HEK293 (cell line): ENCODE data around the gene SLC39A3.

ENCODE experiments used
- ZNF138 ChIP-seq: fragments of 450-650 bp; formaldehyde crosslinking; IDR thresholded peaks from 2 replicates; pipeline ENCODE4 v1.5.1; 2016; ENCODE audit warnings: missing biosample characterization, missing genetic modification characterization, borderline replicate concordance
- ZNF274 ChIP-seq, 2 experiments: fragments of 200-500 bp in 1 of 2; fragments of 450-650 bp in 1 of 2; sonication (Bioruptor generic) in 1 of 2; formaldehyde crosslinking in 1 of 2; IDR thresholded peaks; 2 replicates each; pipeline versions ENCODE4 v1.5.1 to v1.6.1; 2014 to 2016; ENCODE audit warnings: borderline replicate concordance in 1 of 2, inconsistent platforms in 1 of 2, low read length in 1 of 2, missing biosample characterization in 1 of 2, missing genetic modification characterization in 1 of 2
- TF ChIP-seq, protein P1 (sequence below): fragments of 450-650 bp; formaldehyde crosslinking; IDR thresholded peaks from 2 replicates; pipeline ENCODE4 v1.5.1; 2016; ENCODE audit warnings: missing biosample characterization, missing genetic modification characterization

DNA sequence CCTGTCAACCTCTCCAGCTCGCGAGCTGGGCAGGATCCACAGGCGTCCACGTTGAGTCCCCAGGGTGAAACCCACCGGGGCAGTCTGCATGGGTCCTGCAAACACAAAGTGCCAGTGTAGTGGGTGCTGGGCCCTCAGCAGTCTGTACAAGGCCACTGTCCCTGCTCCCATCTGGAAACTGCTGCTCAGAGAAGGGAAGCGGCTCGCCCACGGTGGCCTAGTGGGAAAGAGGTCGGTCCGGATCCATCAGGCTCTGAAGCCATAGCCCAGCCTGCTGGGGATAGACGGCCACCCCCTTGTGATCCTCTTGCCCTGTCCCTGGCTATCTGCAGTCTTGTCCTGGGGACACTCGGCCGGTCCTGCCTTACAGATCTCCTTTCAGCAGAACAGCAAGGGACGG, 16.1 kb downstream of the SLC39A3 start:
- no peak for TF ChIP-seq ZNF138 (tag by site-specific recombination)
- TF ChIP-seq, protein P1, sequence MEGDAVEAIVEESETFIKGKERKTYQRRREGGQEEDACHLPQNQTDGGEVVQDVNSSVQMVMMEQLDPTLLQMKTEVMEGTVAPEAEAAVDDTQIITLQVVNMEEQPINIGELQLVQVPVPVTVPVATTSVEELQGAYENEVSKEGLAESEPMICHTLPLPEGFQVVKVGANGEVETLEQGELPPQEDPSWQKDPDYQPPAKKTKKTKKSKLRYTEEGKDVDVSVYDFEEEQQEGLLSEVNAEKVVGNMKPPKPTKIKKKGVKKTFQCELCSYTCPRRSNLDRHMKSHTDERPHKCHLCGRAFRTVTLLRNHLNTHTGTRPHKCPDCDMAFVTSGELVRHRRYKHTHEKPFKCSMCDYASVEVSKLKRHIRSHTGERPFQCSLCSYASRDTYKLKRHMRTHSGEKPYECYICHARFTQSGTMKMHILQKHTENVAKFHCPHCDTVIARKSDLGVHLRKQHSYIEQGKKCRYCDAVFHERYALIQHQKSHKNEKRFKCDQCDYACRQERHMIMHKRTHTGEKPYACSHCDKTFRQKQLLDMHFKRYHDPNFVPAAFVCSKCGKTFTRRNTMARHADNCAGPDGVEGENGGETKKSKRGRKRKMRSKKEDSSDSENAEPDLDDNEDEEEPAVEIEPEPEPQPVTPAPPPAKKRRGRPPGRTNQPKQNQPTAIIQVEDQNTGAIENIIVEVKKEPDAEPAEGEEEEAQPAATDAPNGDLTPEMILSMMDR: no peak
- no peak for TF ChIP-seq ZNF274 (IDR thresholded peaks at IDR 0.05; ENCODE audit: low read length)
- TF ChIP-seq ZNF274 (tag by site-specific recombination; IDR thresholded peaks at IDR 0.05; ENCODE audit: borderline replicate concordance): no peak
